Measurements from ENCODE around the gene NFS1. TPM values are rescaled to one million over a fixed set of nuclear protein-coding genes. Genes with fewer than 3 reads are reported as not detected.

The NFS1 gene
- total RNA-seq, 1 donor, result 7.1 TPM

GRCh38 chr20:35653893-35654292 is 45.3 kb downstream of the NFS1 start:
- H3K27me3 ChIP-seq (ENCODE audit: insufficient read depth, low read length), result no peaks in the 10 kb centered on the region
- peaks cover 17% of the 10 kb centered on the region for H3K4me1 ChIP-seq (ENCODE audit: insufficient read depth, low read length)
- H3K4me3 ChIP-seq (ENCODE audit: low read length), result no peak overlapping the region
- no peaks in the 10 kb centered on the region for H3K9me3 ChIP-seq (ENCODE audit: low read depth, low read length)

- H3K4me3 ChIP-seq (ENCODE audit: low read length), result no peak overlapping the region
- peaks cover 13% of the 10 kb centered on the region for H3K4me1 ChIP-seq (ENCODE audit: insufficient read depth, low read length)
- H3K27me3 ChIP-seq (ENCODE audit: insufficient read depth, low read length), result no peaks in the 10 kb centered on the region
Measured at GRCh38 chr20:35653430-35653734, 45.8 kb downstream of the NFS1 start.

GRCh38 chr20:35652641-35653429 is 46.3 kb downstream of the NFS1 start:
- no peak overlapping the region for H3K4me3 ChIP-seq (ENCODE audit: low read length)
- H3K9me3 ChIP-seq (ENCODE audit: low read depth, low read length), result no peaks in the 10 kb centered on the region
- H3K27me3 ChIP-seq (ENCODE audit: insufficient read depth, low read length), result no peaks in the 10 kb centered on the region
- peaks cover 10% of the 10 kb centered on the region for H3K4me1 ChIP-seq (ENCODE audit: insufficient read depth, low read length)

More at GRCh38 chr20:35653430-35653734, 45.8 kb downstream of the NFS1 start:
- no peaks in the 10 kb centered on the region for H3K9me3 ChIP-seq (ENCODE audit: low read depth, low read length)

- peaks cover 4% of the 10 kb centered on the region for H3K4me1 ChIP-seq (ENCODE audit: insufficient read depth, low read length)
- H3K27me3 ChIP-seq (ENCODE audit: insufficient read depth, low read length), result no peaks in the 10 kb centered on the region
- H3K4me3 ChIP-seq (ENCODE audit: low read length), result no peak overlapping the region
Measured at GRCh38 chr20:35651958-35652357, 47.2 kb downstream of the NFS1 start.

GRCh38 chr20:35650632-35651031 is 48.5 kb downstream of the NFS1 start:
- peaks cover 3% of the 10 kb centered on the region for H3K4me1 ChIP-seq (ENCODE audit: insufficient read depth, low read length)
- no peaks in the 10 kb centered on the region for H3K9me3 ChIP-seq (ENCODE audit: low read depth, low read length)
- H3K4me3 ChIP-seq (ENCODE audit: low read length), result no peak overlapping the region
- H3K27me3 ChIP-seq (ENCODE audit: insufficient read depth, low read length), result no peaks in the 10 kb centered on the region

More at GRCh38 chr20:35651958-35652357, 47.2 kb downstream of the NFS1 start:
- H3K9me3 ChIP-seq (ENCODE audit: low read depth, low read length), result no peaks in the 10 kb centered on the region

GRCh38 chr20:35648836-35649235 is 50.3 kb downstream of the NFS1 start:
- peaks cover 9% of the 10 kb centered on the region for H3K4me1 ChIP-seq (ENCODE audit: insufficient read depth, low read length)
- no peak overlapping the region for H3K4me3 ChIP-seq (ENCODE audit: low read length)
- H3K27me3 ChIP-seq (ENCODE audit: insufficient read depth, low read length), result no peaks in the 10 kb centered on the region
- no peaks in the 10 kb centered on the region for H3K9me3 ChIP-seq (ENCODE audit: low read depth, low read length)

GRCh38 chr20:35644806-35645205 is 54.3 kb downstream of the NFS1 start:
- no peak overlapping the region for H3K4me3 ChIP-seq (ENCODE audit: low read length)

GRCh38 chr20:35643045-35643444 is 56.1 kb downstream of the NFS1 start:
- H3K27me3 ChIP-seq (ENCODE audit: insufficient read depth, low read length), result no peaks in the 10 kb centered on the region
- no peak overlapping the region for H3K4me3 ChIP-seq (ENCODE audit: low read length)
- peaks cover 23% of the 10 kb centered on the region for H3K4me1 ChIP-seq (ENCODE audit: insufficient read depth, low read length)
- no peaks in the 10 kb centered on the region for H3K9me3 ChIP-seq (ENCODE audit: low read depth, low read length)

More at GRCh38 chr20:35644806-35645205, 54.3 kb downstream of the NFS1 start:
- peaks cover 23% of the 10 kb centered on the region for H3K4me1 ChIP-seq (ENCODE audit: insufficient read depth, low read length)
- H3K27me3 ChIP-seq (ENCODE audit: insufficient read depth, low read length), result no peaks in the 10 kb centered on the region
- H3K9me3 ChIP-seq (ENCODE audit: low read depth, low read length), result no peaks in the 10 kb centered on the region

- Histone ChIP-seq H3K9me3 (ENCODE audit: low read depth, low read length) (no peaks in the 10 kb centered on the region), H3K27me3 (ENCODE audit: insufficient read depth, low read length) (no peaks in the 10 kb centered on the region), H3K4me1 (ENCODE audit: insufficient read depth, low read length) (peaks cover 23% of the 10 kb centered on the region), H3K4me3 (ENCODE audit: low read length) (no peak overlapping the region)
Measured at GRCh38 chr20:35641743-35642142, 57.4 kb downstream of the NFS1 start.

GRCh38 chr20:35640724-35641123 is 58.4 kb downstream of the NFS1 start:
- Histone ChIP-seq H3K9me3 (ENCODE audit: low read depth, low read length) (no peaks in the 10 kb centered on the region), H3K4me1 (ENCODE audit: insufficient read depth, low read length) (peaks cover 21% of the 10 kb centered on the region), H3K27me3 (ENCODE audit: insufficient read depth, low read length) (no peaks in the 10 kb centered on the region), H3K4me3 (ENCODE audit: low read length) (no peak overlapping the region)

GRCh38 chr20:35638751-35639150 is 60.4 kb downstream of the NFS1 start:
- H3K4me3 ChIP-seq (ENCODE audit: low read length), result no peak overlapping the region
- H3K4me1 ChIP-seq (ENCODE audit: insufficient read depth, low read length), result peaks cover 13% of the 10 kb centered on the region
- no peaks in the 10 kb centered on the region for H3K9me3 ChIP-seq (ENCODE audit: low read depth, low read length)
- H3K27me3 ChIP-seq (ENCODE audit: insufficient read depth, low read length), result no peaks in the 10 kb centered on the region

- Histone ChIP-seq H3K4me3 (ENCODE audit: low read length) (no peak overlapping the region), H3K27me3 (ENCODE audit: insufficient read depth, low read length) (no peaks in the 10 kb centered on the region), H3K4me1 (ENCODE audit: insufficient read depth, low read length) (peaks cover 7% of the 10 kb centered on the region), H3K9me3 (ENCODE audit: low read depth, low read length) (no peaks in the 10 kb centered on the region)
Measured at GRCh38 chr20:35637276-35637675, 61.9 kb downstream of the NFS1 start.

GRCh38 chr20:35636095-35636494 is 63.1 kb downstream of the NFS1 start:
- Histone ChIP-seq H3K9me3 (ENCODE audit: low read depth, low read length) (no peaks in the 10 kb centered on the region), H3K4me1 (ENCODE audit: insufficient read depth, low read length) (no peaks in the 10 kb centered on the region), H3K4me3 (ENCODE audit: low read length) (no peak overlapping the region), H3K27me3 (ENCODE audit: insufficient read depth, low read length) (no peaks in the 10 kb centered on the region)

GRCh38 chr20:35635652-35636051 is 63.5 kb downstream of the NFS1 start:
- Histone ChIP-seq H3K9me3 (ENCODE audit: low read depth, low read length) (no peaks in the 10 kb centered on the region), H3K4me1 (ENCODE audit: insufficient read depth, low read length) (no peaks in the 10 kb centered on the region), H3K27me3 (ENCODE audit: insufficient read depth, low read length) (no peaks in the 10 kb centered on the region), H3K4me3 (ENCODE audit: low read length) (no peak overlapping the region)

GRCh38 chr20:35632539-35633115 is 66.5 kb downstream of the NFS1 start:
- H3K4me3 ChIP-seq (ENCODE audit: low read length), result no peak overlapping the region
- no peaks in the 10 kb centered on the region for H3K27me3 ChIP-seq (ENCODE audit: insufficient read depth, low read length)
- H3K9me3 ChIP-seq (ENCODE audit: low read depth, low read length), result no peaks in the 10 kb centered on the region
- H3K4me1 ChIP-seq (ENCODE audit: insufficient read depth, low read length), result peaks cover 8% of the 10 kb centered on the region

- Histone ChIP-seq H3K4me3 (ENCODE audit: low read length) (no peak overlapping the region), H3K9me3 (ENCODE audit: low read depth, low read length) (no peaks in the 10 kb centered on the region), H3K4me1 (ENCODE audit: insufficient read depth, low read length) (peaks cover 8% of the 10 kb centered on the region), H3K27me3 (ENCODE audit: insufficient read depth, low read length) (no peaks in the 10 kb centered on the region)
Measured at GRCh38 chr20:35630636-35631035, 68.5 kb downstream of the NFS1 start.

Measured in mononuclear cell (primary cell).